A172 (cell line): ENCODE measurements around the gene WNT3A. TPM values are rescaled to one million over a fixed set of nuclear protein-coding genes. Genes with fewer than 3 reads are reported as not detected.
A peak's percentile ranks its signal among the peaks of the same experiment; 100 is the strongest.
"Not testable (repeated sequence)": the region's sequence is repeated elsewhere in the genome, so short reads cannot be mapped to it uniquely, and the experiment has no call there.

Experiments used
- DNase-seq: peaks from one replicate; pipeline ENCODE4 v3.0.0-alpha.2; 2015; ENCODE audit warnings: low spot score
- total RNA-seq: library from RNA; depleted of rRNA; stranded (reverse); fragments of >200 nt; shearing (Covaris generic); gene quantifications from 2 replicates; pipeline ENCODE4 v1.2.3, GENCODE V29; 2014

Gene WNT3A
- total RNA-seq, 1 experiment from 2014 or later, result not detected

DNA sequence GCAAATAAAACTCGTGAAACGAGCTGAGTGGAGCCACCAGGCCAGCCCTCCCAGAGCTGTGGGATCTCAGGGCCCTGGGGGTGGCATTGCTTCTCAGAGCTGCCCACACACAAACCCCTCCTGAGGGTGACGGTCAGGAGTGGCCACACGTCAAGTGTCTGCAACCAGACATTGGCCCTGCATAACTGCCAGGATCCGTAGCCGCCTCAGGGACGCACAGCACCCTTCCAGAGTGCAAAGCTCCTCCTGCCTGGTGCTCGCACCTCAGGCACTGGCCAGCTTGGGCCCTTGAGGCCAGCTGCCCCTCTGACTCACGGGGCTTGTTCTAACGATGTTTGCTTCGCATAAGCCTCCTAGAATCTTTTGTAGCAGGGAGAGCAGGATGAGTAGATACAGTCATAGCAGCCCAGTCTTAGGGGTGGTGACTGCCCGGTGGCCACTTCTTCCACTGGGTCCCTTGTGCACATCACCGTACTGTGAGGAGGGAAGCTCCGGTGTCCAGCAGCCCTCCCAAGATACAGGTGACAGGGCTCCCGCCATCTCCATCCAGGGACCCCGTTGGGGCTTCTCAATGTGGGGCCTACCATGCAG, 5.0 kb downstream of the WNT3A start:
- no peak for DNase-seq

DNA sequence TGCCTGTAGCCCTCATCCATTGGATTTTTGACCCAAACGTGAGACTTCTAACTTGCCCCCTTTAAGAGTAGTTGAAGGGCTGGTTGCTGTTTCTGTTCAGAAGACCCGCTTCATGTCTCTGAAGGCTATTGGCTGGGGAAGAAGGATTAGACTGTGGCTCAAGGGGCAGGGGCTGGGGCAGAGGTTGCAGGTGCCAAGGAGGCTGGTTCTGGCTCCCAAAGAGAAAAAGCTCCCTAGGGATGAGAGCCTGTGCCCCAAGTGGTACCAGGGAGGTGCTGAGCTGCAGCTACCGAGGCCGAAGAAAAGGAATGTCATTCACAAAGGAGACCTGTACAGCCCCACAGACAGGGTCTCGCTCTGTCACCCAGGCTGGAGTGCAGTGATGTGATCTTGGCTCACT, 5.8 kb downstream of the WNT3A start:
- no peak for DNase-seq

GRCh38 chr1:228013131-228013934, 6.5 kb downstream of the WNT3A start:
- DNase-seq, result no peak

GRCh38 chr1:228013935-228014930, 7.4 kb downstream of the WNT3A start:
- DNase-seq, result peak; percentile 50

DNA sequence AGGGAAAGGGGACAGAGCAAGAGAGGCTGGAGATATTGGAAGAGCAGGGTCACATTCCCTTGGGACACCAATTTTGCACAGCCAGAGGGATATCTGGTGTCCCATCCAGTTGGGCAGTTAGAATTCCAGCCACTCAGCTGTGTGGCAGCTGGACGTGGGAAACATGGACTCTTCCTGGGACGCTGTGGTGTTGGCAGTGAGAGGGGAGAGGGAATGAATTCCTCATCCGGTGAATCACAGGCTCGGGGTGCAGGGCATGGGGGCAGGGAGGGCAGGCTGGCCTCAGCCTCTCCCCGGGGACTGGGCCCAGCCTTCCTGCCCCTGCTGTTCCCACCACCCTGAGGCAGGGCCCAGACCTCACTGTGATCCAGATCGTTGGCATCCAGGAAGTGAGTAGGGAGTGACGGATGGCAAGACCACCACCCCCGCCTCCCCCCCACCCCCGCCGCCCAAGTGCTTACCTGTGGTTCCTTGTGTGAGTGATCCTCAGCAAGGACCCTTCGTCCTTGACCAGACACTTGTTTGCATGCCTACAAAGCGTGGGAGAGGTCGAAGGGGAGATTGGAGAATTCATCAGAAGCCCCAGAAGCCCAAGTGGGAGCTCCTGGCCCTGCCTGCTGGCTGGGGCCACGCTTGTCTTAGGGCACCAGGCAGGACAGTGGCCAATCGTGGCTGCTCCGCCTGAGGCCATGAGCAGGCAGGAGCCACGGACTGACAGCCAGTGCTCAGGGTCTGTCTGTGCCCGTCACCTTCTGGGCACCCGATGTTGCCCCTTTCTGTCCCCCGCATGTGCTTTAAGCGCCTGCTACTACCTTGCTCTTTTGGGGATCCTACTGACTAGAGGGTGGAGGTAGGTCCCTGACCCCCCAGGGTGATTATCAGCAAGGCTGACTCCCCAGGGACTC, 8.7 kb downstream of the WNT3A start:
- peak; percentile 89 for DNase-seq

GRCh38 chr1:228016181-228016510, 9.3 kb downstream of the WNT3A start:
- DNase-seq, result no peak

GRCh38 chr1:228016653-228017355, 10.0 kb downstream of the WNT3A start:
- no peak for DNase-seq

DNA sequence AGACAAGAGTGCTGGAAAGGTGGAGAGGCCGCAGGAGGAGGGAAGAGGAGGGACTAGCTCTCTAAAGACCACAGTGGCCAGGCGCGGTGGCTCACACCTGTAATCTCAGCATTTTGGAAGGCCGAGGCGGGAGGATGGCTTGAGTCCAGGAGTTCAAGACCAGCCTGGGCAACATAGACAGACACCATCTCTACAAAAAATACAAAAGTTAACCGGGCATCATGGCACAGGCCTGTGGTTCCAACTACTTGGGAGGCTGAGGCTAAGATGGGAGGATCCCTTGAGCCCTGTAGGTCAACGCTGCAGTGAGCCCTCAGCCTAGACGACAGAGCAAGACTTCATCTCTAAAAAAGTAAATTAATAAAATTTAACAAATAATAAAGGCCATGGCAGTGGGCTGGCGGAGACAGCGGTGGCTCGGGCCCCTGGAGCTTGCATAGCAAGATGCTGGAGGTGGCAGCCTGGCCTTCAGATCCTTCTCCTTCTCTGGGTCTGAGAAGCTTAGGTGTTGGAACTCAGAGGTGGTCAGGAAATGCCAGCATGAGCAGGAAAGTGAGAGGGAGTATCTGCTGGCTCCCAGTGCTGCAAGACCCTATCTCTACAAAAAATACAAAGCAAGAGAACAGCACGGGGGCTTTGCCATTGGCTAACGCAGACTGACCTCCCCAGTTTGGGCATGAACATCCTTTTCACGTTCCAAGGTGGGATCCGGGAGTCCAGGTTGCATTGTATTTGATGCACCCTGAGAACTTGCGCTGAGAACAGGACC, 10.7 kb downstream of the WNT3A start:
- no peak for DNase-seq

DNA sequence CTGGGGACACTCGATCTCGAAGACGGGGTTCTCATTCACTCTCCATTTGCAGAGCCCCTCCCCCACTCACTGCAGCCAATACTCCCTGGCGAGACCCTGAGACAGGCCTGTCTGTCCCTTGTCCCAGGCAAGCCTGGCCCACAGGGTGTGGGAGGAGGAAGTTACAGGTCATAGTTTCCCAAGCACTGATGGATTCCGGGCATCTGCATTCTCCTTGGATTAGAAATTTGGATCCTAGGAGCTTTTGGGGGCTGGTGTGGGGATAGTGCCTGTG, 11.3 kb downstream of the WNT3A start:
- no peak for DNase-seq

GRCh38 chr1:228018961-228019721, 12.3 kb downstream of the WNT3A start:
- no peak for DNase-seq

DNA sequence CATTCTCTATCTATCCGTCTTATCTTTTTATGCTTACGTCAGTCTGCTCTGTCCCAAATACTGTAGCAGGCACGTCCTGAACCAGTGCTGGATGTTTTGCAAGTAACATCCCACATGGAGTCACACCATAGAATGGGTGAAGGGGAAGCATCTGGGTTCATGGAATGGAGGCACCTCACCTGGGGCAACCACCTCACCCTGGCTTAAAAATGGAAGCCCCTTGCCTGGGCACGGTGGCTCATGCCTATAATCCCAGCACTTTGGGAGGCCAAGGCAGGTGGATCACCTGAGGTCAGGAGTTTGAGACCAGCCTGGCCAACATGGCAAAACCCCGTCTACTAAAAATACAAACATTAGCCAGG, 12.9 kb downstream of the WNT3A start:
- not testable (repeated sequence) for DNase-seq

DNA sequence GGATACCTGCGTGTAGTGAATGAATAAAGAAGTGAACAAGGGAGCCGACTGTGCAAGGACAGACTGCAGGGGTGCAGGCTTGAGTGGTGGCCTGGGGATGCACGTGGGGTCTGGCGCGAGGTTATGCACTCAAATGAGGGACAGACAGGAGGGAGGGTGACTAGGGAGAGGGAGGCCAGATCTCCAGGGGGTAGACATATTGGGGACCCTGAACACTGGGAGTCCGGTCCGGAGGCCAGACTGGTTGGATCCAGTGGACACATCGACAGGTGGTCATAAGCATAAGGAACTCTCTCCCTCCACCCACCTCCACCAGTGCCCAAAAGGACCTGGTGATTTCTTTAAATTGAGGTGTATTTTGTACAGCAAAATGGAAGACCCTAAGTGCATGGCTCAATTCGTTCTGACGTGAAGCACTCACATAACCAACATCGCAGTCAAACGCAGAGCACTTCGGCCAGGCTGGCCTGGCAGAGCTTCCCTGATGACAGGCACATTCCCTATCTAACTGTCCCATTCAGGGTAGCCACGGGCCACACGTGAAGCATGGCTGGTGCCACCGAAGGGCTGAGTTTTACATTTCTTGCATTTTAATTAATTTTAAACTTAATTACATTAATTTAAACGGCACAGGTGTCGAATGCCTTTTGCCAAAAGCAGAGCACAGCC, 14.0 kb downstream of the WNT3A start:
- no peak for DNase-seq

- DNase-seq, result no peak
Observed at GRCh38 chr1:228021355-228022030, 14.7 kb downstream of the WNT3A start.

- DNase-seq, result no peak
Observed at GRCh38 chr1:228022571-228023293, 15.9 kb downstream of the WNT3A start.

DNA sequence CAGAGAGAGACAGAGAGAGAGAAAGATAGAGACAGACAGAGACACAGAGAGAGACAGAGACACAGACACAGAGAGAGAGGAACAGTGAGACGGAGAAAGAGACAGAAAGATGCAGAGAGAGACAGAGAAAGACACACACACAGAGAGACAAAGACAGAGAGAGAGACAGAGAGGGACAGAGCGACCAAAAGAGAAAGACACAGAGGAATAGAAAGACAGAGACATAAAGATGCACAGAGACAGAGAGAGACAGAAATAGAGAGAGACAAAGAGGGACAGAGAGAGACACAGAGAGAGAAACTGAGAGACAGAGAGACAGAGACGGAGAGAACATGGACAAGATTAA, 16.5 kb downstream of the WNT3A start:
- DNase-seq, result no peak

DNA sequence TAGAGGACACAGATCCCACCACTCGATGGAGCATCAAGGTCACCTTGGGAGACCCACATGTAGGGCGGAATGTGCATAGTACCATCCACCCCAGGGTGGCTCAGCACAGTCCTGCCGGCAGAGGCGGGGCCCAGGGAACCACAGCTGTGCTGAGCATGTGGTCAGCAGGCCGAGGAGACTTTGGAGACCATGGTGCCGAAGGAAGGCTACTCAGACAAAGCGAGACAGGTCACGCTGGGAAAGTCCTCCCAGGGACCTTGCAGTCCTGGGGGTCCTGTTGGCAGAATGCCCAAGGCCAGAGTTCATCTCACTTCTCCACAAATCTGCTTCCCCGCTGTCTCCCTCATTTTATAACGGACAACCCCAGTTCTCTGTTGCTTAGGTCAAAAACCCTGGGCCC, 22.5 kb downstream of the WNT3A start:
- DNase-seq, result no peak

GRCh38 chr1:228030451-228031201, 23.8 kb downstream of the WNT3A start:
- DNase-seq, result no peak
